Fibroblast of mammary gland (primary cell): ENCODE measurements around the gene OTOP2.

ENCODE experiments used
- DNase-seq: peaks from one replicate; pipeline ENCODE4 v3.0.0-alpha.2; 2010; ENCODE audit warnings: low read depth
- H3K4me3 ChIP-seq: 2 replicates; pipeline ENCODE4 v1.5.1; 2011; ENCODE audit warnings: low read depth, mild to moderate bottlenecking, low read length, moderate library complexity; ENCODE audit not compliant: control insufficient read depth
- TF ChIP-seq, protein P1 (sequence below): conservative IDR thresholded peaks from 2 replicates; pipeline ENCODE4 v1.5.1; 2011; ENCODE audit warnings: low read depth, low read length, inconsistent platforms; ENCODE audit not compliant: control insufficient read depth, insufficient read depth

Gene OTOP2

GRCh38 chr17:74952431-74953133 is 28.5 kb downstream of the OTOP2 start:
- H3K4me3 ChIP-seq = no peak overlapping the region
- TF ChIP-seq, protein P1, sequence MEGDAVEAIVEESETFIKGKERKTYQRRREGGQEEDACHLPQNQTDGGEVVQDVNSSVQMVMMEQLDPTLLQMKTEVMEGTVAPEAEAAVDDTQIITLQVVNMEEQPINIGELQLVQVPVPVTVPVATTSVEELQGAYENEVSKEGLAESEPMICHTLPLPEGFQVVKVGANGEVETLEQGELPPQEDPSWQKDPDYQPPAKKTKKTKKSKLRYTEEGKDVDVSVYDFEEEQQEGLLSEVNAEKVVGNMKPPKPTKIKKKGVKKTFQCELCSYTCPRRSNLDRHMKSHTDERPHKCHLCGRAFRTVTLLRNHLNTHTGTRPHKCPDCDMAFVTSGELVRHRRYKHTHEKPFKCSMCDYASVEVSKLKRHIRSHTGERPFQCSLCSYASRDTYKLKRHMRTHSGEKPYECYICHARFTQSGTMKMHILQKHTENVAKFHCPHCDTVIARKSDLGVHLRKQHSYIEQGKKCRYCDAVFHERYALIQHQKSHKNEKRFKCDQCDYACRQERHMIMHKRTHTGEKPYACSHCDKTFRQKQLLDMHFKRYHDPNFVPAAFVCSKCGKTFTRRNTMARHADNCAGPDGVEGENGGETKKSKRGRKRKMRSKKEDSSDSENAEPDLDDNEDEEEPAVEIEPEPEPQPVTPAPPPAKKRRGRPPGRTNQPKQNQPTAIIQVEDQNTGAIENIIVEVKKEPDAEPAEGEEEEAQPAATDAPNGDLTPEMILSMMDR = no peak
- no peak for DNase-seq

GRCh38 chr17:74953134-74953687 is 29.1 kb downstream of the OTOP2 start:
- TF ChIP-seq, protein P1 = no peak
- no peak for DNase-seq
- H3K4me3 ChIP-seq = no peak overlapping the region

- no peak overlapping the region for H3K4me3 ChIP-seq
- DNase-seq = no peak
- TF ChIP-seq, protein P1 = no peak
Observed at GRCh38 chr17:74954115-74954514, 30.0 kb downstream of the OTOP2 start.

GRCh38 chr17:74954665-74955421 is 30.8 kb downstream of the OTOP2 start:
- DNase-seq = no peak
- H3K4me3 ChIP-seq = no peak overlapping the region
- TF ChIP-seq, protein P1 = no peak

DNA sequence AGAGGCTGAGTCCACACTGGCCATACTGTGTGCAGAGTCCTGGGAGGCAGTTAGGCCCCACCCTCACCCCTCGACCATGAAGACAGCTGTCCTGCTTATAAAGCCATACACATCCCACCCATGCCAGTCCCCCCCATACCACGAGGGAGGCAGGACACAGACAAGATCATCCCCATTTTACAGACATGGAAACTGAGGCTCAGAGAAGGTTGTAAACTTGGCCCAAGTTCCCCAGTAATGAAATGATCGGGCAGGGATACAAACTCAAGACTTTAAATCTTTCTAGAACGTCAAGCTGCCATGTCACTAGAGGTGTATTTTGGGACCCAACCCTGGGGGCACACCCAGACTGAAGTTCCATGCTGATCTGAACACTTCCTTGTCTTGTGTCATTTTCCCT is 32.0 kb downstream of the OTOP2 start:
- H3K4me3 ChIP-seq = no peak overlapping the region
- DNase-seq = no peak
- TF ChIP-seq, protein P1 = no peak

DNA sequence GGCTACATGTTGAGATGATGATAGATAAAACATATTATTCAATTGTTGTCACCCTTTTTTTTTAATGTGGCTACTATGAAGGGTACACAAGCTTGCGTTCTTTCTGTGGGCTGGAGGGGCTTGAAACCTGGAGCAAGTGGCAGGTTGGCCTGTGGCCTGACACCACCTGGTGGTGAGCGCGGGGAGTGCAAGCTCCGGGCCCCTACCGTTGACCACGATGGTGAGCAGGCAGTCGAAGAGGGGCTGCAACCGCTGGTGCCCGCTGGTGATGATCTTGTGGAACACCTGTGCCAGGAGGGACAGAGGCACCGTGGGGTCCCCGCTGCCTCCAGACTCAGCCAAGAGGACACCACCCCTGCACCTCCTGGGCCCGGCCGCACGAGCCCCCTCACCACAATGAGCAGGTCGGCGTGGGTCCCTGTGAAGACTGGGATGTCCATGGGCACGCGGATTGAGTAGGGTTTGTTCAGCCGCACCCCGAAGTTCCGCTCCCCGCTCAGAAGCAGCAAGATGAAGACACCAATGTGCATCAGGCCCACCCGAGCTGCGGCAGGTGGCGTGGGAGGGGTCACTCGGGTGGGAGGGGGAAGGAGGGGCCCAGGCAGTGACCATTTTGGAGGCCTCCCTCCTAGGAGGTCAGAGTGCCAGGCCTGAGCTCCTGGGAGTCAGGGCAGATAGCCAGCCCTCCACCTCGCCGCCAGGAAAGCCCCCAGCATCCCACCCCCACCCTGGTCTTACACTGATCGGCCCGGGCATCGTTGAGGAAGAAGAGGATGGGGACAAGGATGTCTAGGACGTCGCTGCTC is 34.1 kb downstream of the OTOP2 start:
- peak; percentile 41 for DNase-seq
- H3K4me3 ChIP-seq = no peak overlapping the region
- TF ChIP-seq, protein P1 = peak; percentile 80
